ENCODE data around the gene PHRF1.

PHRF1 gene

DNA sequence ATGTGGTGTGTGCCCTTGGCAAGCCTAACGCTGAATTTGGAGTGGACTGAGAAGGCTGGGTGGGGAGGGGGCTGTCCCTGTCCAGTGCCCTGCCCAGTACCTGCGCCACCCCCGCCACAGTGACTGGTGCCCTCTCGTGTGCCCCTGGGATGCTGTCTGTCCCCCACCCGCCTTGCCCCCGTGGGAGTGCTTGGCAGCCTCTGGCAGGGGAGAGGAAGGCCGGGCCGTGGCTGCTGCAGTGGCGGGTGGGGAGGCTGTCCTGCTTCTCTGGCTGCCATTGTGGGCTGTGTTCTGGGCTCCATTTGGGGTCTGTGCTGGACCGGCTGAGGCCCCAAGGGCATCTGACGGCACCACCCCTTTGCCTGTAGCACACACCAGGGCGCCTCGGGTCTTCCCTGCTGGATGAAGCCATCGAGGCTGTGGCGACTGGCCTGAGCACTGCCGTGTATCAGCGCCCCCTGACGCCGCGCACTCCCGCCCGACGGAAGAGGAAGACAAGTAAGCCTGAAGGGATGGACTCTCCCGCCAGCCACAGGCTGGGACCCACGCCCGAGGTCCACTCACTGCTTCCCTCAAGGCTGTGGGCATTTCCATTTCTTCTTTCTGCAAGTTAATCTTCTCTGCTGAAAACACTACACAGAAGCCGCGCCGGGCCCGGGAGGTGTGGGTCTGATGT, 21.9 kb downstream of the PHRF1 start:
- DNase-seq, result no peak

DNA sequence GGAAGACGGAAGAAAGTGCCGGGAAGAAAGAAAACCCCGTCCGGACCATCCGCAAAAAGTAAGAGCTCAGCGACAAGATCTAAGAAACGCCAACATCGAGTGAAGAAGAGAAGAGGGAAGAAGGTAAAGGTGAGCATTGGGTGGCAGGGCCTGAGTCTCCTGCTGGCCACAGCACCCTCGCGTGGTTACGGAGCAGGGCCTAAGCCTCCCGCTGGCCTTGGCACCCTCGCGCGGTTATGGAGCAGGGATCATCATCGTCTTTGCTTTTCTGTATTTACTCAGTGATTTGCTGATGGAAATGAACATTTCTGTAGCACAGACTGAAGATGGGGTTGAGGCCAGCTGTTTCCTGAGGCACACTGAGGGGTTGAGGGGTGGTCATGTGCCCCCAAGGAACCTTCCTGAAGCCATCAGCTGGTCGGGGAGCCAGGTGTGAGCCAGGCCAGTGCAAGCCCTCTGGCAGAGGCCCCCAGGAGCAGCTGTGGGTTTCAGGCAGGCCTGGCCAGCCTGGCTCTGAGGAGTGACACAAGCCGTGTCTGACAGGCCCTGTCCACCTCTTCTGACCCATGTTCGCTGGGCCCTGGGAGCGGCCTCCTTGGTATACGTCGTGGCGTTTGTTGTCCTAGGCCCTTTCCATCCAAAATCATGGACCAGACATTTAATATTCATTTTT, 25.4 kb downstream of the PHRF1 start:
- no peak for DNase-seq

- no peak for DNase-seq
Measured at GRCh38 chr11:603154-603553, 26.9 kb downstream of the PHRF1 start.

- no peak for DNase-seq
Measured at GRCh38 chr11:605286-606129, 29.2 kb downstream of the PHRF1 start.

DNA sequence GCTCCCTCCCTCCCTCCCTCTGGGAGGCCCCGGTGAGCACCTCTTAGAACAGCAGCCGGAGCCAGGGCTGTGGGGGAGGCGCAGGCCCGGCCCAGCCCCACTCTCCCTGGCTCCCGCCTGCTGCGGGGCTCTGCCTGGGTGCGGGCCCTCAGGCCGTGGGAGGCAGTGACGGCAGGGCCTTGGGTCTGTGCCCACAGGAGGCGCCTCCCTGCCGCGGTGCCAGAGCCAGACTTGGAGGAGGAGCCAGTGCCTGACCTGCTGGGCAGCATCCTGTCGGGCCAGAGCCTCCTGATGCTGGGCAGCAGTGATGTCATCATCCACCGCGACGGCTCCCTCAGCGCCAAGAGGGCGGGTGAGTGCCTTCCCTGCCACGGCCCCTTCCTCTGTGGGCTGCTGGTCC, 30.0 kb downstream of the PHRF1 start:
- no peak for DNase-seq

DNA sequence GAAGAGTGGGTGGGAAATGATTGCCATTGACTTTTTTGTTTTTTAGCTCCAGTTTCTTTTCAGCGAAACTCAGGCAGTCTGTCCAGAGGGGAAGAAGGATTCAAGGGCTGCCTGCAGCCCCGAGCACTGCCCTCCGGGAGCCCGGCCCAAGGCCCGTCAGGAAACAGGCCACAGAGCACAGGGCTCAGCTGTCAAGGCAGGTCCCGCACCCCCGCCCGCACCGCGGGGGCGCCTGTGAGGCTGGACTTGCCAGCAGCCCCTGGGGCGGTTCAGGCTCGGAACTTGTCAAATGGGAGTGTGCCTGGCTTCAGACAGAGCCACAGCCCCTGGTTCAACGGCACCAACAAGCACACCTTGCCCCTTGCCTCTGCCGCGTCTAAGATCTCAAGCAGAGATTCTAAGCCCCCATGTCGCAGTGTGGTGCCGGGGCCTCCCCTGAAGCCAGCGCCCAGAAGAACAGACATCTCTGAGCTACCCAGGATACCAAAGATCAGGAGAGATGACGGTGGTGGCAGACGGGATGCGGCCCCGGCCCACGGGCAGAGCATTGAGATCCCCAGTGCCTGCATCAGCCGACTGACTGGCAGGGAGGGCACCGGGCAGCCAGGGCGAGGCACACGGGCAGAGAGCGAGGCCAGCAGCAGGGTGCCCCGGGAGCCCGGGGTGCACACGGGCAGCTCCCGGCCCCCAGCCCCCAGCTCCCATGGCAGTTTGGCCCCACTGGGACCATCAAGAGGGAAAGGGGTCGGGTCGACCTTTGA, 30.9 kb downstream of the PHRF1 start:
- DNase-seq, result no peak

DNA sequence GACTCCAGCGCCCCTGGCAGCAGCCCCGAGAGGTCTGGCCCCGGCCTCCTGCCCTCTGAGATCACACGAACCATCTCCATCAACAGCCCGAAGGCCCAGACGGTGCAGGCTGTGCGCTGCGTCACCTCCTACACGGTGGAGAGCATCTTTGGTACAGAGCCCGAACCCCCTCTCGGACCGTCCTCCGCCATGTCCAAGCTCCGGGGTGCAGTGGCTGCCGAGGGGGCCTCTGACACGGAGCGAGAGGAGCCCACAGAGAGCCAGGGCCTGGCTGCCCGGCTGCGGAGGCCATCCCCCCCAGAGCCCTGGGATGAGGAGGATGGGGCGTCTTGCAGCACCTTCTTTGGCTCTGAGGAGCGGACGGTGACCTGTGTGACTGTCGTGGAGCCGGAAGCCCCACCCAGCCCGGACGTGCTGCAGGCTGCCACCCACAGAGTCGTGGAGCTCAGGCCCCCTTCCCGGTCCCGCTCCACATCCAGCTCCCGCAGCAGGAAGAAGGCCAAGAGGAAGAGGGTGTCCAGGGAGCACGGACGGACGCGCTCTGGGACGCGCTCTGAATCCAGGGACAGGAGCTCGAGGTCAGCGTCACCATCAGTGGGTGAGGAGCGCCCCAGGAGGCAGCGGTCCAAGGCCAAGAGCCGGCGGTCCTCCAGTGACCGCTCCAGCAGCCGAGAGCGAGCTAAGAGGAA, 31.8 kb downstream of the PHRF1 start:
- no peak for DNase-seq

DNA sequence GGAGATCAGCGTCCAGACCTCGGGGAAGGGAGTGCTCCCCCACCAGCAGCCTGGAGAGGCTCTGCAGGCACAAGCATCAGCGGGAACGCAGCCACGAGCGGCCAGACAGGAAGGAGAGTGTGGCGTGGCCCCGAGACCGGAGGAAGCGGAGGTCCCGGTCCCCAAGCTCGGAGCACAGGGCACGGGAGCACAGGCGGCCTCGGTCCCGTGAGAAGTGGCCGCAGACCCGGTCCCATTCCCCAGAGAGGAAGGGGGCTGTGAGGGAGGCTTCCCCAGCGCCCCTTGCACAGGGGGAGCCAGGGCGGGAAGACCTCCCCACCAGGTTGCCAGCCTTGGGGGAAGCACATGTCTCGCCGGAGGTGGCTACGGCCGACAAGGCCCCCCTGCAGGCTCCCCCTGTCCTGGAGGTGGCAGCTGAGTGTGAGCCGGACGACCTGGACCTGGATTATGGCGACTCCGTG, 32.6 kb downstream of the PHRF1 start:
- no peak for DNase-seq

- DNase-seq, result no peak
Measured at GRCh38 chr11:609341-609811, 33.1 kb downstream of the PHRF1 start.

- no peak for DNase-seq
Measured at GRCh38 chr11:610146-610801, 34.0 kb downstream of the PHRF1 start.

- DNase-seq, result no peak
Measured at GRCh38 chr11:611001-611996, 35.0 kb downstream of the PHRF1 start.

- DNase-seq, result no peak
Measured at GRCh38 chr11:612201-612960, 36.1 kb downstream of the PHRF1 start.

DNA sequence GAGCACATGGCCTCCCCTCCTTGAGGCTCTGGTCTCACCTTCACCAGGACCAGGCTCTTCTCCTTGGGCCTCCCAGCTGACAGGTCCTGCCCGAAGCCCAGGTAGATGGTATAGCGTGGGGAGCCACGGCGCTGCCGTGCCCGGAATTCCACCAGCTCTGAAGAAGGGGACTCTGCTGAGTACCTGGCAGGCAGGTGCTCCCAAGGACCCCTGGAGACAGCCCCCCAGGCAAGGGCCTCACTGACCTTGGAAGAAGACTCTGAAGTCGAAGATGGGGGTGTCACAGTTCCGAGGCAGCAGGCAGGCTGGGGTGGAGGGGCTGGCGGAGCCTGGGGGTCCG, 36.7 kb downstream of the PHRF1 start:
- DNase-seq, result no peak

DNA sequence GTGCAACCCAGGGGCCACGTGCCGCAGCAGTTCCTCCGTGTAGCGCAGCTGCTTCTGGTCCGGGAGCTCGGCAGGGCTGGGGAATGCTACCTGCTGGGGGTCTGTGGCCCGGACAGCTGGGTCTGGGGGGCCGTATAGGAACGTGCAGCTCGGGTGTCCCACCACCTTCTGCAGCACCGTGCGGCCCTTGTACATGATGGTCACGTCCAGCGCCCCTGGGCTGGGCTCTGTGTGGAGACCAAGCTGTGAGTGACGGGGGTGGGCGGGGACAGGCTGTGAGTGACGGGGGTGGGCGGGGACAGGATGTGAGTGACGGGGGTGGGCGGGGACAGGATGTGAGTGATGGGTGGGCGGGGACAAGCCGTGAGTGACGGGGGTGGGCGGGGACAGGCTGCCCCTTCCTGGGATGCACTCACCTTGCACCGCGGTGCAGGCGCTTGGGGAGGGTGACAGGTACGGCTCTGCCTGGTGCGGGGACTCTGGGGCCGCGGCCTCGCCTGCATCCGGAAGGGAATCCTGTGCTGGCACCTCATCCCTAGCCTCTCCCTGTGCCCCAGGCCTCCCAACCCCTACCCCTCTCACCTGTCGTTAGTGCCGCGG, 37.2 kb downstream of the PHRF1 start:
- DNase-seq, result peak; percentile 73 to 92 (median 86)

DNA sequence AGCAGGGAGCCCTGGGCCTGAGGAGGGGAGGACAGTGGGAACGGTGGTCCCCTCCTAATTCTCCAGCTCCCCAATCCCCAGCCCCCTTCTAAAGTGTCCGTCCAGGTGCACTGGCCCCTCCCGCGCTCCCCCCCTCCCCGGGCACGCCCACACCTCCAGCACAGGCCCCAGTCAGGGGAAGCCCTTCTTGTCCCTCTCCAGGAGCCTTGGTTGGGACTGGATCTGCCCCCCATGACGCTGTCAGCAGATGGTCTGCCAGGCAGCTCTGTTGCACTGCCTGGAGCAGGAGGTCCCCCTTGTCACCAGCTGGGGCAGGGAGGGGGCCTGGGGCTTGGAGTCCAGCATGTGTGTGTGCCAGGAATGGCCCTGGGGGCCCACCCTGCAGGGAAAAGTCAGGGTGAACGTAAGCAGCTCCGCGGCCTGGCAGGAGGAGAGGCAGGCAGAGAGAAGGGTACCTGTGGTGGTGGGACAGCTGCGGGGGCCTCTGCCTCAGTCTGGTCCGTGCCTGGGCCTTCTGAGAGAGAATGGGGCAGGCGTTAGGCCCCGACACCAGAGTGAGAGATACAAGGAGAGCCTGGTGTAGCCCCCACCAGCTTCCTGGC, 37.9 kb downstream of the PHRF1 start:
- no peak for DNase-seq

DNA sequence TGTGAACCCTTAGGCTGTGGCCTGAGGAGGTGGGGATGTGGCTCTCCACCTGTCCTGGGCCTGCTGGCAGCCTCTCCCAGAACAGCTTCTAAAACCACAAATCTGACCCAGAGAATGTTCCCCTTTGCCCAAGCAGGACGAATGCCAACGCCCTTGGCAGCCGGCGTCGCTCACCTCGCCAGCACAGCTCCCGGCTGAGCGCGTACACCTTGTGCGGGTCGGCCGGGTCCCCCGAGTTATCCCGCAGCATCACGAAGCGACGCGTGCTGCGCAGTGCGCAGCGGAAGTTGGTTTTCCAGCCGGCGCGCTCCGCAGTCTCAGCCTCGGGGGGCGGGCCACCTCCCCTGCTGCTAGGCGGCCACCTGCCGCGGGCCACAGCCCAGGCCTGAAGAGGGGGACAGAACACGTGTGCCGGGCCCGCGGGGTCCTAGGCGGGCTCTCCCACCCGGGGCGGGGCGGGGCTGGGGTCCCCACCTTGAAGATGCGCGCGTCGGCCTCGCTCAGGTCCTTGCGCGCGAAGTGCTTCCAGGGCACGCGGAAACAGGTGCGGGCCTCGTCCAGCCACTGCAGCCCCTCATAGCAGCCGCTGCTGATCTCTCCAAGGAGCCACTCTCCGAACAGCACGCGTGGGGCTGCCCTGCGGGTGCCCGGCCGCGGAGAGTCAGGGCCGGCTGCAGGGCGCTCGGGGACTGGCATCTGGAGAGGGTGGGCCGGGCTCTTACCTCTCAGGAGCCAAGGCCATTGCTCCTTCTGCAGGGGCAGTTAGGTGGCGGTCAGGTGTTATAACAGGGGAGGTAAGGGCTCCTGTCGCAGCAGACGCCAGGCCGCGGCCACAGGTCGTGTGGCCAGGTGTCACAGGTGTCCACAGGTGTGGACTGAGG, 38.6 kb downstream of the PHRF1 start:
- DNase-seq, result peak in 1 of 6 experiments; percentile 51

GRCh38 chr11:615504-616319, 39.4 kb downstream of the PHRF1 start, which contains the start of gene IRF7:
Gene IRF7 (minus strand): TSS chr11:615950. CDS start chr11:615364, 586 bp downstream.
- peak; percentile 69 to 86 (median 82) for DNase-seq
